GM18511 (cell line): Measurements from ENCODE around the gene TNFRSF19.

Source experiments
- ATAC-seq: cut with Tn5 transposase; IDR thresholded peaks from one replicate; pipeline ENCODE4 v1.9.1; 2021; ENCODE audit warnings: mild to moderate bottlenecking, moderate library complexity; ENCODE audit not compliant: unreplicated experiment

TNFRSF19 gene

GRCh38 chr13:23680845-23681669 lies 110.8 kb downstream of the TNFRSF19 start:
- ATAC-seq, result no peak

DNA sequence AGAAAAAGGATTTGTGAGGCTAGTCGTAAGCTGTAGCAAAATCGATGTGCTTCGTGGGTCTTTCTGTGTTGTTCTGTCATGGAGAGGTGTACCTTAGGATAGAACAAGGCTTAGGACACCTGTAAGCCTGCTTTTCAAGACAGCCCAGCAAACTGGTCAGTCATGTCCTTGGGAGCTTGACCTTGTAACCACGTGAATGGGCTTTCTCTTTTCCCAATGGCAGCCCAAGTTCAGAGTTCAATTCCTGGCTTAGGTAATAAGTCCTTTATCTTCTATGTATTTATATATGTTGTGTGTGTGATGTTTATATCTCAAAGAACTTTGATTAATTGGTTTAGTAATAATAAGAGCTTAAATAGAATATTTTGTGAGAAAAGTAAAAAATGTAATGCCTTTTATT lies 112.9 kb downstream of the TNFRSF19 start:
- ATAC-seq, result no peak

GRCh38 chr13:23684647-23685046 lies 114.4 kb downstream of the TNFRSF19 start:
- ATAC-seq, result no peak

DNA sequence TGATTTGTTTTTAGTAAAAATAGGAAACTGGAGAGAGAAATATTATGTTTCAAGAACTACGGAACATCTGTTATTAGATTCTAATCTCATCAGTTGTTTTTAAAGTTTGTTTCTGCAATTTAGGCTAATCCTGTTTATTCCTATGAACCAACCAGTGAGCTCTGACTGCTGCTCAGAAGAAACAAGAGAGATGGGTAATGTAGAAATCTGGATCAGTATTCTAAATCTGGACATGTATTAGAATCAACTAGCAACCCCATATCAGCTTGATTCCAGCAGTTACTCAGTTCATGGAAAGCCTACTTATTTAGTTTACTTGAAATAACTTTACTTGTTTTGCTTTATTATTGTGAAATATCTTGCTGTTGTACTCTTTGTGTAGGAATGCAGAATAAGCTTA lies 115.2 kb downstream of the TNFRSF19 start:
- no peak for ATAC-seq

DNA sequence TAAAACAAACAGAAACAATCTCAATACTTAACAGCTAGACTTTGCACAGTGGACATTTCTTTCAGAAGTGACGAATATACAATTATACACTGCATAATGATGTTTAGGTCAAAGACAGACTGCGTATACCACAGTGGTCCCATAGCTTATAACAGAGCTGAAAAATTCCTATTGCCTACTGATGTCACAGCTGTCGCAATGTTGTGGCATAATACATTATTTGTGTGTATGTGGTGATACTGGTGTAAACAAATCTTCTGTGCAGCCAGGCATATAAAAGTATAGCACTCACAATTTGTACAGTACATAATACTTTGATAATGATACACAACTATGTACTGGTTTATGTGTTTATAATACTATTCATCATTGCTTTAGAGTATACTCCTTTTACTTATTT lies 116.7 kb downstream of the TNFRSF19 start:
- ATAC-seq, result no peak

GRCh38 chr13:23687614-23688013 lies 117.4 kb downstream of the TNFRSF19 start:
- ATAC-seq, result no peak

DNA sequence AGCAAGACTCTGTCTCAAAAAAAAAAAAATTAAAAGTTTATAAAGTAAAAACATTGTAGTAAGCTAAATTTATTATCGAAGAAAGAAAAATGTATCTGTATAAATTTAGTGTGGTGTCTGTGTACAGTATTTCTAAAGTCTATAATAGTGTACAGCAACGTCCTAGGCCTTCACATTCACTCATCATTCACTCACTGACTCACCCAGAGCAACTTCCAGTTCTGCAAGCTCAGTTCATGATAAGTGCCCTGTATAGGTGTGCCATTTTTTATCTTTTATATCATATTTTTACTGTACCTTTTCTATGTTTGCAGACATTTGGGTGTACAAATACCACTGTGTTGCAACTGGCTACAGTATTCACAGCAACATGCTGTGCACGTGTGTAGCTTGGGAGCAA lies 118.1 kb downstream of the TNFRSF19 start:
- no peak for ATAC-seq

- no peak for ATAC-seq
These were observed 120.5 kb downstream of the TNFRSF19 start for GRCh38 chr13:23690668-23691067.

GRCh38 chr13:23692816-23693215 lies 122.6 kb downstream of the TNFRSF19 start:
- ATAC-seq, result no peak

- no peak for ATAC-seq
These were observed 125.0 kb downstream of the TNFRSF19 start for GRCh38 chr13:23695196-23695595.

DNA sequence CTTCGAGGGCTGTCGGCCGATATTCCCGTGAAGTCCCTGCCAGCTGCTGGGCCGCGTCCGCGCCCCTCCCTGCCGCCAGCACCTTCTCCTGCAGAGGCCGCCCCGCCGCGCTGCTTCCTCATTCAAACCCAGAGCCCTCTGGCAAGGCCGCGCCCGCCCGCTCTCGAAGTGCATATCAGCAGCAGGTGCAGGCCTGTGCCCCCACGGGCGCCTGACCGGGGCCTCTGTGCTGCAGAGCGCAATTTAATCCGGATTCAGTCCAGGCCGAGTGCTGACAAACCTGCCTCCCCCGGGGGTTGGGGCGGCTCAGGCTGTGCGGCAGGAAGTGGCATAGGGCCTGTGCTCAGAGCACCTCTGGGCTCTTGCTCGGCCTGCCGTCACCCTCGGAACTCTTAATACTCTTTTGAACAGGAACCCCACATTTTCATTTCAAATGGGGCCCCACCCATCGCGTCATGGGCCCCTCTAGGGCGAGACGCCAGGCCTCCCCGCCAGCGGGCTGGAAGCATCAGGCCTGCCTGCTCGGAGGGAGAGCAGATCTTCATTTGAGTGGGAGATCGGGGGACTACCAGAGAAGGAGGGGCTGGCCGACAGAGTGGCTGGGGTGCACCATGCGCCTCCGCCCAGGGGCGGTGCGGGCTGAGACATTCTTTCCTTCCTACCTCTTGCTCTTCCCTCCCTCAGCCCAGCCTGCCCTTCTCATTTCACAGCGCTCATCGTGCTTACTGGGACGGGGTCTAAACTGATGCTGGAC lies 125.7 kb downstream of the TNFRSF19 start:
- ATAC-seq, result peak; percentile 60

GRCh38 chr13:23696610-23697009 lies 126.4 kb downstream of the TNFRSF19 start:
- no peak for ATAC-seq

DNA sequence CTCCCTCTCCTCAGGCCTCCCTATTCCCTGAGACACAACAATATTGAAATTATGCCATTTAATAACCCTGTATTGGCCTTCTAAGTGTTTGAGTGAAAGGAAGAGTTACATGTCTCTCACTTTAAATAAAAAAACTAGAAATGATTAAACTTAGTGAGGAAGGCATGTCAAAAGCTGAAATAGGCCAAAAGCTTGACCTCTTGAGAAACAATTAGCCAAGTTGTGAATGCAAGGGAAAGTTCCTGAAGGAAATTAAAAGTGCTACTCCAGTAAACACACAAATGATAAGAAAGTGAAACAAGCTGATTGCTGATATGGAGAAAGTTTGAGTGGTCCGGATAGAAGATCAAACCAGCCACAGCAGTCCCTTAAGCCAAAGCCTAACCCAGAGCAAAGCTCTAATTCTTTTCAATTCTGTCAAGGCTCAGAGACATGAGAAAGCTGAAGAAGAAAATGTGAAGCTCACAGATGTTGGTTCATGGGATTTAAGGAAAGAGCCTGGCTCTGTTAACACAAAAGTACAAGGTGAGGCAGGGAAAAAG lies 127.6 kb downstream of the TNFRSF19 start:
- no peak for ATAC-seq

- ATAC-seq, result no peak
These were observed 129.1 kb downstream of the TNFRSF19 start for GRCh38 chr13:23699271-23699670.

- ATAC-seq, result no peak
These were observed 131.0 kb downstream of the TNFRSF19 start for GRCh38 chr13:23701186-23701585.

GRCh38 chr13:23701636-23702035 lies 131.4 kb downstream of the TNFRSF19 start:
- ATAC-seq, result no peak

DNA sequence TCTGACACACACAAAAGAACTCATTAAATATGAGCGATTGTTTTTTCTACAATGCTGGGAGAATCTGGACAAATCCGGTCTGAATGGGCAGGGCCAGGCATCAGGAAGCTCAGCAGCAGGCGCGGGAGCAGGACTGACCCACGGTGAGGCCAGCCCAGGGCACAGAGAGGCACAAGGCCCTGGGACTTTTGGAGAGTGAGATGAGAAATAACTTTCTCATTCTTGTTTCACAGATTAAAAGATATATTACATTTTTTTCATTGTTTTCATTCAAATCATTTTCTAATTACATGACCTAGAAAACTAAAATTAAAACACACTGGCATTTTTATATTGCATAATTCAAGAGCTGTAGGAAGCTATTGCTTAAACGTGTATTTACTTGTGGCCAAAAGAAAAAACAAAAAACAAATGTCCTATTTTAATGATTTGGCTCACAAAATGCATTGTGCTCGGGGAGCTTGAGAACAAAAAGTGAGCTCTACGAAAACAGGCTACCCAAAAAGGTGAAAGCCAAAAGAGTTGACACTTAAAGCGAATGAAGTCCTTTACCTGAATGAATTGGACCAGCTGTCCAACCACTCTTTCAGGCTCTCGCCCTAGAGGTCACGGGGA lies 133.1 kb downstream of the TNFRSF19 start:
- no peak for ATAC-seq

DNA sequence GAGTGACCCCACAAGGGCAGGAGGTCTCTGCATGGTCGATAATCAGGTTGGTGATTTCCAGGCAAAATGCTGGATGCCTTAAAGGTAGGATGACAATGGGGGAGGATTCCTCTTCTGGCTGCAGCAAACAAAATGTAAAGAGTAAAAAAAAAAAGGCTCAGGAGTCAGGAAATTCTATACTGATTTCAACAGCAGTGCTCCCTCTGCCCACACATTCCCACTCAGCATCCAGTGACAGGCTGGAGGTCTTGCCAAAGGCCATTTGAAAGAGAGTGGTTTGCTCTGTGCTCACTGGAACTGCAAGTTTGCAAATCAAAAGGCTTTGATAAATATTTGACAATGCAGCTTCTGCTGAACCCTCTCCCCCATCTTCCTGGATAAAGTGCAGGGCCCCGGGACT lies 135.4 kb downstream of the TNFRSF19 start:
- ATAC-seq, result no peak

- no peak for ATAC-seq
These were observed 137.5 kb downstream of the TNFRSF19 start for GRCh38 chr13:23707674-23708073.

DNA sequence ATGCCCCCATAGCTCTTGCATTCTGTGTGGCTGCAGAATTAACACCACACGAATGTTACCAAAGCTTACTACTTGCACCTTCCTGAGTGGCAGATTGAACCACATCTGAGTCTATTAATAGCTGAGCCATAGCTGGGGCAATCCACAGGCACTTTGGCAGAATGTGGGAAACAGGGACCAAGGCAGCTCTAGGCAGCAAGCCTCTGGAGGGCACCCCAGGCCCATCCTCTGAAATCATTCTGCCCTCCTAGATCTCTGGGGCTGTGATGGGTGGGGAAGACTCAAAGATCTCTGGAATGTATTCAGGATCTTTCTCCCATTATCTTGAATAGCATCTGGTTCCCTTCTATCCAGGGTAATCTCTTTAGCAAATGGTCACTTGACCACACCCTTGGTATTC lies 139.3 kb downstream of the TNFRSF19 start:
- no peak for ATAC-seq

- no peak for ATAC-seq
These were observed 140.2 kb downstream of the TNFRSF19 start for GRCh38 chr13:23710366-23710765.

- no peak for ATAC-seq
These were observed 141.1 kb downstream of the TNFRSF19 start for GRCh38 chr13:23711355-23711754.
